ENCODE data around the gene RNF213. TPM values are rescaled to one million over a fixed set of nuclear protein-coding genes. Genes with fewer than 3 reads are reported as not detected.

RNF213 gene
- total and polyA plus RNA-seq, 2 of the 8 experiments (the other 6 are each of a cell fraction or from before 2014, with no cell fraction given), result 33.8 to 62.8 TPM

- 67% methylated on average over 2 of the region's 6 CpGs; no CpG with 5 or more reads in 1 of the 2 experiments for WGBS, 2 experiments (ENCODE audit: extremely low coverage in 1 of 2, insufficient coverage in 1 of 2, insufficient read length in 1 of 2, insufficient replicate concordance in 2 of 2, low coverage in 1 of 2, low lambda C conversion rate in 2 of 2, missing lambda C conversion rate in 1 of 2)
- no peak overlapping the region for H2AFZ ChIP-seq (ENCODE audit: low read length)
- H4K91ac ChIP-seq (replicated peaks; ENCODE audit: insufficient read length, low read length), result no peak overlapping the region
- no peak for DNase-seq (ENCODE audit: low read depth in 1 of 2, low spot score in 2 of 2)
- H3K9ac ChIP-seq (replicated peaks in 1 of 4; ENCODE audit: extremely low read depth in 1 of 4, low read depth in 3 of 4, low read length in 3 of 4), result no peak overlapping the region
- no peak overlapping the region for H3K18ac ChIP-seq (ENCODE audit: extremely low read depth, low read length)
- no peak overlapping the region for H2AK5ac ChIP-seq (ENCODE audit: low read depth, low read length)
- ChIA-PET CTCF (ENCODE audit: partially characterized antibody) (interaction anchor here (1.0 kb wide), 1 partner anchor 657 kb away, joined by 3 read pairs; no protein-coding TSS in a partner anchor), POLR2A (ENCODE audit: partially characterized antibody) (interaction anchor here (0.9 to 5.8 kb wide), 3 partner anchors 9 to 57 kb away, joined by 3 to 35 read pairs (median 3); no protein-coding TSS in a partner anchor)
- no peak overlapping the region for H2BK20ac ChIP-seq (ENCODE audit: low read length)
- H3K9me3 ChIP-seq (ENCODE audit: insufficient read depth in 2 of 2, low read depth in 1 of 2, low read length in 1 of 2), result no peaks in the 10 kb centered on the region
- no peaks in the 10 kb centered on the region for H3K36me3 ChIP-seq (ENCODE audit: control insufficient read depth in 2 of 4, insufficient read depth in 4 of 4, low read length in 3 of 4)
- no peak overlapping the region for H2BK120ac ChIP-seq (replicated peaks; ENCODE audit: low read depth, low read length)
- no peak overlapping the region for H3K4me3 ChIP-seq (ENCODE audit: extremely low read depth in 1 of 4, insufficient read depth in 2 of 4, low read depth in 3 of 4, low read length in 4 of 4)
- H3K4ac ChIP-seq (replicated peaks; ENCODE audit: insufficient read length, low read depth, low read length), result no peak overlapping the region
- peak overlapping the region; percentile 42; the same call in 1 of the 2 replicates for H4K8ac ChIP-seq (ENCODE audit: extremely low read depth, insufficient read depth, low read length)
- no peak overlapping the region for H2BK12ac ChIP-seq (ENCODE audit: low read depth, low read length)
- H3K79me2 ChIP-seq (ENCODE audit: control insufficient read depth in 1 of 2, insufficient read depth in 2 of 2, low read length in 2 of 2), result no peaks in the 10 kb centered on the region
- H2BK15ac ChIP-seq (ENCODE audit: low read length), result no peak overlapping the region
- no peak overlapping the region for H3K56ac ChIP-seq (replicated peaks; ENCODE audit: insufficient read length, low read depth, low read length)
- H3K4me1 ChIP-seq (replicated peaks in 1 of 4; ENCODE audit: control insufficient read depth in 3 of 4, insufficient read depth in 4 of 4, low read length in 3 of 4), result peaks cover 3 to 11% (median 8%) of the 10 kb centered on the region in 4 experiments; a peak in 6 of 7 replicates
- no peak for FAIRE-seq
- no peak overlapping the region for H4K5ac ChIP-seq (ENCODE audit: insufficient read length, low read depth, low read length)
- no peaks in the 10 kb centered on the region for H4K20me1 ChIP-seq (replicated peaks in 1 of 2; ENCODE audit: control insufficient read depth in 1 of 2, insufficient read depth in 2 of 2, low read length in 2 of 2)
- no peak overlapping the region for H3K27ac ChIP-seq (ENCODE audit: low read depth, low read length)
- no peak overlapping the region for H3K4me2 ChIP-seq (ENCODE audit: insufficient read depth in 1 of 2, low read depth in 2 of 2, low read length in 2 of 2)
- H3K27me3 ChIP-seq (replicated peaks in 1 of 4; ENCODE audit: control insufficient read depth in 3 of 4, extremely low read depth in 1 of 4, insufficient read depth in 3 of 4, low read length in 3 of 4), result peaks cover 0 to 7% (median 0%) of the 10 kb centered on the region in 4 experiments; a peak in 3 of 7 replicates
- H3K14ac ChIP-seq (ENCODE audit: insufficient read length), result no peak overlapping the region
- H3K79me1 ChIP-seq (ENCODE audit: low read depth, low read length), result no peaks in the 10 kb centered on the region
- no peak overlapping the region for H2BK5ac ChIP-seq (ENCODE audit: low read depth, low read length)
- H3K23ac ChIP-seq (ENCODE audit: insufficient read length), result no peak overlapping the region
- no peaks in the 10 kb centered on the region for H3K23me2 ChIP-seq (ENCODE audit: low read depth, low read length)
- TF ChIP-seq HDAC6 (IDR thresholded peaks at IDR 0.05; ENCODE audit: low read depth, low read length), result no peak
- no peak for TF ChIP-seq HDAC2 (IDR thresholded peaks at IDR 0.05; ENCODE audit: borderline replicate concordance in 1 of 2, low read depth in 2 of 2, low read length in 2 of 2)
- no peak for TF ChIP-seq KDM5A (IDR thresholded peaks at IDR 0.05; ENCODE audit: low read length)
- TF ChIP-seq SIX5 (IDR thresholded peaks at IDR 0.05; ENCODE audit: low read depth, low read length), result no peak
Measured at GRCh38 chr17:80444644-80444979, 184.0 kb downstream of the RNF213 start.

All from H1 (cell line).